A673 (cell line): ENCODE measurements around the gene SWT1. TPM values are rescaled to one million over a fixed set of nuclear protein-coding genes. Genes with fewer than 3 reads are reported as not detected.

Source experiments
- BruUV-seq: library from RNA; stranded (reverse); fragments of 400-500 nt; replicated peaks from 2 replicates; lab custom pipeline; 2021; lab: Mats Ljungman, UMichigan
- CTCF ChIA-PET: fragments of 300-600 bp; sonication (Branson Sonifier 250); formaldehyde crosslinking; loops from one replicate; lab custom pipeline; 2022; ENCODE audit warnings: antibody characterized with exemption; lab: Charles Lee
- POLR2A ChIA-PET: fragments of 300-600 bp; sonication (Branson Sonifier 250); formaldehyde crosslinking; loops from one replicate; lab custom pipeline; 2022; ENCODE audit warnings: antibody characterized with exemption; ENCODE audit not compliant: low non-redundant PET; lab: Charles Lee
- DNase-seq: peaks from one replicate; pipeline ENCODE4 v3.0.0-alpha.2; 2015; ENCODE audit warnings: low spot score
- H3K27ac ChIP-seq: fragments of 200-600 bp; sonication (generic); 2 replicates; pipeline ENCODE4 v1.5.1; 2016; ENCODE audit warnings: mixed run types, low read depth, mild to moderate bottlenecking, mixed read lengths, antibody characterized with exemption, low read length; ENCODE audit not compliant: poor library complexity, severe bottlenecking
- H3K27me3 ChIP-seq: fragments of 200-600 bp; sonication (generic); replicated peaks from 2 replicates; pipeline ENCODE4 v1.6.1; 2017; ENCODE audit warnings: mixed run types, low read depth, mild to moderate bottlenecking, mixed read lengths, antibody characterized with exemption, low read length; ENCODE audit not compliant: insufficient read depth, poor library complexity
- H3K36me3 ChIP-seq: fragments of 200-600 bp; sonication (generic); 2 replicates; pipeline ENCODE4 v1.6.1; 2016; ENCODE audit warnings: mixed run types, mild to moderate bottlenecking, mixed read lengths, antibody characterized with exemption, low read length; ENCODE audit not compliant: insufficient read depth, poor library complexity, severe bottlenecking
- H3K4me1 ChIP-seq: fragments of 200-600 bp; sonication (generic); 2 replicates; pipeline ENCODE4 v1.6.1; 2017; ENCODE audit warnings: mixed run types, mild to moderate bottlenecking, mixed read lengths, antibody characterized with exemption, low read length; ENCODE audit not compliant: insufficient read depth, poor library complexity, severe bottlenecking
- H3K4me3 ChIP-seq: fragments of 200-600 bp; sonication (generic); 2 replicates; pipeline ENCODE4 v1.5.1; 2016; ENCODE audit warnings: low read depth, mixed run types, mild to moderate bottlenecking, mixed read lengths, low read length; ENCODE audit not compliant: poor library complexity, severe bottlenecking
- H3K9me3 ChIP-seq: fragments of 200-600 bp; sonication (generic); 2 replicates; pipeline ENCODE4 v1.6.1; 2016; ENCODE audit warnings: mixed run types, low read depth, mild to moderate bottlenecking, mixed read lengths, antibody characterized with exemption, low read length; ENCODE audit not compliant: poor library complexity, severe bottlenecking
- CTCF ChIP-seq: fragments of 300-800, 200-600 bp; sonication (generic); conservative IDR thresholded peaks from 2 replicates; pipeline ENCODE4 v1.5.1; 2017; ENCODE audit warnings: low read depth, mild to moderate bottlenecking, antibody characterized with exemption, low read length, moderate library complexity, mixed read lengths
- EZH2 ChIP-seq: fragments of 200-600 bp; sonication (generic); IDR thresholded peaks from 2 replicates; pipeline ENCODE4 v1.6.1; 2017; ENCODE audit warnings: borderline replicate concordance, low read depth, mild to moderate bottlenecking, mixed read lengths, antibody characterized with exemption, low read length; ENCODE audit not compliant: poor library complexity, severe bottlenecking
- intact Hi-C: fragments of 100-400 bp; cut with micrococcal nuclease; formaldehyde crosslinking; loops from one replicate; pipeline ENCODE4 v1.10.0; 2022; ENCODE audit not compliant: unreplicated experiment
- total RNA-seq: library from RNA; stranded (reverse); gene quantifications from 2 replicates; pipeline ENCODE4 v1.2.3, GENCODE V29; 2021

Gene SWT1
- total RNA-seq, 1 experiment from 2014 or later: 3.3 TPM

- no peak overlapping the region for H3K27ac ChIP-seq
- intact Hi-C loops: loop anchor here (5.0 kb wide), 2 partner anchors 111 to 186 kb away; partner anchors contain the start of genes NIBAN1 and RNF2
- ChIA-PET CTCF (no interaction called here), POLR2A (interaction anchor here (0.6 kb wide), 2 partner anchors 18 to 105 kb away, joined by 7 to 15 read pairs; no protein-coding TSS in a partner anchor)
- H3K27me3 ChIP-seq: no peaks in the 10 kb centered on the region
- no TSS peak for BruUV-seq
- H3K9me3 ChIP-seq: no peaks in the 10 kb centered on the region
- H3K36me3 ChIP-seq: no peaks in the 10 kb centered on the region
- no peak for TF ChIP-seq CTCF
- peaks cover 13% of the 10 kb centered on the region for H3K4me1 ChIP-seq
- no peak overlapping the region for H3K4me3 ChIP-seq
- DNase-seq: no peak
These were observed 1.8 kb downstream of the SWT1 start for GRCh38 chr1:185158800-185159199.

DNA sequence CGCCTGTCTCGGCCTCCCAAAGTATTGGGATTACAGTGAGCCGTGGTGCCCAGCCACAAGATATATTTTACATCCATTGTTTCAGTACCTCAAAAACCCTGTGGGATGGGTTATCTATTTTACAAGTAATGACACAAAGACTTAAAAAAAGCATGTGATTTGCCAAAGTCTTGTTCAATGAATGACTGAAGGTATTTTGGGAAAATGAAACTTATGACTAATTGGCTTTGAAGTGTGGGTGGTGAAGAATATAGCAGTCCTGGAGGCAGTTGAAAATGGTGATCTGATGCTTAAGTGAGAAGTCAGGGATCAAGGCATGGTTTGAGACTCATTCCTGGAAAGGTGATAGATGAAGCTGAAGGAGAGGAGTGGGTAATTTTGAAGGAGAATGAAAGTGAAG is 3.0 kb downstream of the SWT1 start:
- no peaks in the 10 kb centered on the region for H3K36me3 ChIP-seq

GRCh38 chr1:185162491-185162890 is 5.5 kb downstream of the SWT1 start:
- no peak overlapping the region for H3K27ac ChIP-seq
- intact Hi-C loops: no loop called here
- no peak for DNase-seq
- H3K4me1 ChIP-seq: no peaks in the 10 kb centered on the region
- H3K4me3 ChIP-seq: no peak overlapping the region
- no peaks in the 10 kb centered on the region for H3K36me3 ChIP-seq
- ChIA-PET POLR2A (no interaction called here), CTCF (no interaction called here)
- H3K27me3 ChIP-seq: no peaks in the 10 kb centered on the region
- BruUV-seq: no TSS peak
- no peaks in the 10 kb centered on the region for H3K9me3 ChIP-seq
- TF ChIP-seq EZH2: no peak
- TF ChIP-seq CTCF: no peak

More for the DNA sequence above, 3.0 kb downstream of the SWT1 start:
- Histone ChIP-seq H3K4me3 (no peak overlapping the region), H3K9me3 (no peaks in the 10 kb centered on the region), H3K4me1 (peaks cover 8% of the 10 kb centered on the region), H3K27ac (no peak overlapping the region), H3K27me3 (no peaks in the 10 kb centered on the region)
- intact Hi-C loops: loop anchor here (5.0 kb wide), 2 partner anchors 113 to 188 kb away; partner anchors contain the start of genes NIBAN1 and RNF2
- no peak for DNase-seq
- TF ChIP-seq CTCF: no peak
- TF ChIP-seq EZH2: no peak
- CTCF ChIA-PET: no interaction called here
- POLR2A ChIA-PET: no interaction called here
- BruUV-seq: no TSS peak
